K562 (cell line): Measurements from ENCODE around the gene PITPNM1. TPM values are rescaled to one million over a fixed set of nuclear protein-coding genes. Genes with fewer than 3 reads are reported as not detected.
"Not testable (repeated sequence)": the region's sequence is repeated elsewhere in the genome, so short reads cannot be mapped to it uniquely, and the experiment has no call there.

Source experiments
- ATAC-seq: fragments of 200-7000 bp; cut with Tn5 transposase; 3 replicates; pipeline ENCODE4 v1.9.1; 2020; ENCODE audit warnings: moderate library complexity
- BruUV-seq: library from RNA; stranded (reverse); fragments of 400-500 nt; replicated peaks from 2 replicates; lab custom pipeline; 2021; lab: Mats Ljungman, UMichigan
- CTCF ChIA-PET: fragments of 300-600 bp; formaldehyde crosslinking; extraction: SDS; loops from one replicate; lab custom pipeline; 2021; ENCODE audit warnings: low intra/inter-chr PET ratio; lab: Yijun Ruan, JAX
- POLR2A ChIA-PET: fragments of 300-600, 350-650 bp; sonication (Branson Sonifier 250); formaldehyde crosslinking; extraction: SDS; loops from one replicate; lab custom pipeline; 2021; ENCODE audit warnings: antibody characterized with exemption, inconsistent platforms; lab: Yijun Ruan, JAX
- DNase-seq, 4 experiments: peaks; one replicate each; pipeline versions ENCODE4 v3.0.0 to v3.0.0-alpha.2; 2011 to 2018; ENCODE audit warnings: low spot score in 3 of 4, mixed read lengths in 3 of 4; ENCODE audit errors: extremely low read depth in 1 of 4
- FAIRE-seq: peaks from 2 replicates; lab custom pipeline; 2011; peaks lifted over from hg19 to GRCh38; lab: Jason Lieb, UNC
- H2AFZ ChIP-seq: 2 replicates; pipeline ENCODE4 v1.6.0; 2011; ENCODE audit warnings: low read depth, low read length, control low read depth, inconsistent platforms
- H3K27ac ChIP-seq: fragments of 200-600 bp; 3 replicates; pipeline ENCODE4 v1.8.0; 2011; ENCODE audit warnings: low read depth, mild to moderate bottlenecking, control low read depth, inconsistent platforms, low read length, moderate library complexity, mixed read lengths; ENCODE audit errors: extremely low read depth
- H3K27me3 ChIP-seq, 2 experiments: fragments of 300-600 bp in 1 of 2; 2 replicates in 1 of 2; 3 replicates in 1 of 2; pipeline versions ENCODE4 v1.6.0 to v1.8.0; 2011; ENCODE audit warnings: inconsistent platforms in 2 of 2, low read length in 2 of 2, mild to moderate bottlenecking in 1 of 2, mixed read lengths in 1 of 2, moderate library complexity in 1 of 2; ENCODE audit not compliant: control insufficient read depth in 2 of 2, insufficient read depth in 2 of 2
- H3K36me3 ChIP-seq: fragments of 300-600 bp; 3 replicates; pipeline ENCODE4 v1.8.0; 2011; ENCODE audit warnings: mild to moderate bottlenecking, low read length, inconsistent platforms; ENCODE audit not compliant: control insufficient read depth, insufficient read depth
- H3K4me1 ChIP-seq, 2 experiments: fragments of 200-600 bp in 1 of 2; replicated peaks in 1 of 2; 2 replicates in 1 of 2; 3 replicates in 1 of 2; pipeline versions ENCODE4 v1.5.1 to v1.8.0; 2011; ENCODE audit warnings: inconsistent platforms in 2 of 2, low read length in 2 of 2, mild to moderate bottlenecking in 1 of 2, mixed read lengths in 1 of 2, moderate library complexity in 1 of 2; ENCODE audit not compliant: control insufficient read depth in 2 of 2, insufficient read depth in 2 of 2
- H3K4me2 ChIP-seq: 2 replicates; pipeline ENCODE4 v1.6.1; 2011; ENCODE audit warnings: low read length, control low read depth, inconsistent platforms, mixed read lengths; ENCODE audit not compliant: insufficient read depth
- H3K4me3 ChIP-seq: fragments of 200-600 bp; sonication (generic), shearing (Covaris generic); 2 replicates; pipeline ENCODE4 v1.5.1; 2016; ENCODE audit warnings: control low read depth, inconsistent platforms
- H3K79me2 ChIP-seq: fragments of 200-600 bp; 3 replicates; pipeline ENCODE4 v1.8.0; 2011; ENCODE audit warnings: low read length, inconsistent platforms; ENCODE audit not compliant: control insufficient read depth, insufficient read depth
- H3K9ac ChIP-seq, 2 experiments: 2 replicates each; pipeline versions ENCODE4 v1.6.0 to v1.6.1; 2011; ENCODE audit warnings: low read depth in 2 of 2, low read length in 2 of 2, control low read depth in 1 of 2, inconsistent platforms in 1 of 2, mild to moderate bottlenecking in 1 of 2, mixed read lengths in 1 of 2; ENCODE audit not compliant: insufficient read depth in 1 of 2
- H3K9me1 ChIP-seq: one replicate; pipeline ENCODE4 v1.6.0; 2011; ENCODE audit warnings: inconsistent platforms, mild to moderate bottlenecking, low read length, moderate library complexity; ENCODE audit not compliant: control insufficient read depth, insufficient read depth
- H3K9me3 ChIP-seq: replicated peaks from 2 replicates; pipeline ENCODE4 v1.5.1; 2011; ENCODE audit warnings: low read depth, low read length, inconsistent platforms; ENCODE audit not compliant: control insufficient read depth, insufficient read depth
- H4K20me1 ChIP-seq: replicated peaks from 2 replicates; pipeline ENCODE4 v1.6.1; 2011; ENCODE audit warnings: low read length, inconsistent platforms, mixed read lengths; ENCODE audit not compliant: control insufficient read depth, insufficient read depth
- ADNP ChIP-seq: fragments of 200-800 bp; sonication (Bioruptor generic); IDR thresholded peaks from 2 replicates; pipeline ENCODE4 v1.6.1; 2016; ENCODE audit warnings: missing genetic modification characterization, missing compliant biosample characterization
- ARID3A ChIP-seq: IDR thresholded peaks from 2 replicates; pipeline ENCODE4 v1.6.1; 2012; ENCODE audit warnings: low read depth, low read length, improper control_type of control experiment, borderline replicate concordance
- ATF3 ChIP-seq, 2 experiments: fragments of 450-650 bp in 1 of 2; sonication (generic) in 1 of 2; formaldehyde crosslinking in 1 of 2; IDR thresholded peaks in 1 of 2; conservative IDR thresholded peaks in 1 of 2; 2 replicates each; pipeline versions ENCODE4 v1.6.1 to v1.8.1; 2016 to 2023; ENCODE audit warnings: mild to moderate bottlenecking in 2 of 2, moderate library complexity in 2 of 2, inconsistent platforms in 1 of 2, missing genetic modification reagents in 1 of 2
- BCOR ChIP-seq: fragments of 450-650 bp; IDR thresholded peaks from 2 replicates; pipeline ENCODE4 v1.6.1; 2016
- DPF2 ChIP-seq: fragments of 450-650 bp; IDR thresholded peaks from 2 replicates; pipeline ENCODE4 v1.6.1; 2016
- FOSL1 ChIP-seq: fragments of 200-800 bp; sonication (Bioruptor generic); conservative IDR thresholded peaks from 2 replicates; pipeline ENCODE4 v1.6.1; 2016; ENCODE audit warnings: missing genetic modification characterization, missing compliant biosample characterization
- JUND ChIP-seq, 2 experiments: IDR thresholded peaks; 2 replicates in 1 of 2; 3 replicates in 1 of 2; pipeline ENCODE4 v1.6.1; 2011; ENCODE audit warnings: borderline replicate concordance in 2 of 2, low read depth in 2 of 2, low read length in 2 of 2, improper control_type of control experiment in 1 of 2, missing biosample characterization in 1 of 2, missing genetic modification characterization in 1 of 2, missing genetic modification reagents in 1 of 2
- KDM1A ChIP-seq, 2 experiments: fragments of 450-650 bp; IDR thresholded peaks; 2 replicates each; pipeline ENCODE4 v1.6.1; 2016; ENCODE audit warnings: mild to moderate bottlenecking in 2 of 2
- PML ChIP-seq: IDR thresholded peaks from 2 replicates; pipeline ENCODE4 v1.6.1; 2012; ENCODE audit warnings: low read length, inconsistent platforms
- ZNF121 ChIP-seq: sonication (generic); formaldehyde crosslinking; conservative IDR thresholded peaks from 2 replicates; pipeline ENCODE4 v1.8.0; 2022; ENCODE audit warnings: missing genetic modification reagents
- ZNF384 ChIP-seq: IDR thresholded peaks from 2 replicates; pipeline ENCODE4 v1.6.1; 2012; ENCODE audit warnings: low read depth, low read length, improper control_type of control experiment
- WGBS: fragments of 100-300 bp; shearing (Covaris generic); methylation state at CpG from one replicate; pipeline ENCODE4 v1.1.6; 2016; ENCODE audit warnings: low coverage, mixed read lengths; ENCODE audit not compliant: insufficient coverage; ENCODE audit errors: missing lambda C conversion rate; 5-methylcytosine and 5-hydroxymethylcytosine counted together
- in situ Hi-C: fragments of 300-500 bp; cut with MboI; formaldehyde crosslinking; loops from 4 replicates; pipeline ENCODE4 v1.15.0; 2018; ENCODE audit warnings: inconsistent platforms, mixed read lengths
- intact Hi-C: fragments of 100-400 bp; cut with micrococcal nuclease; formaldehyde crosslinking; loops from 2 replicates; pipeline ENCODE4 v1.14.2; 2022
- polyA plus RNA-seq, 8 experiments: library from polyadenylated mRNA; depleted of rRNA in 4 of 8; stranded (reverse) in 5 of 8; unstranded in 3 of 8; fragments of >200 nt; fragmentation: Nextera tagmentation in 2 of 8; fragmentation: Illumina TruSeq in 1 of 8; extraction: Ambion mirVana in 2 of 8; extraction: Trizol in 1 of 8; gene quantifications; 2 replicates each; pipeline versions ENCODE4 v1.2.1 to v1.2.3, GENCODE V29; 2011 to 2014; ENCODE audit warnings: inconsistent platforms in 1 of 8, missing spikeins in 1 of 8
- total RNA-seq, 7 experiments: library from RNA; depleted of rRNA in 6 of 7; stranded (reverse); fragments of >200 nt in 6 of 7; fragmentation: Illumina TruSeq in 2 of 7; extraction: Trizol in 2 of 7; gene quantifications; 2 replicates each; pipeline versions ENCODE4 v1.2.1 to v1.2.3, GENCODE V29; 2011 to 2021; ENCODE audit warnings: low replicate concordance in 1 of 7

The PITPNM1 gene
- total and polyA plus RNA-seq, 9 of the 15 experiments (the other 6 are each of a cell fraction or from before 2014, with no cell fraction given) = 0.11 to 53.7 (median 16.0) TPM

GRCh38 chr11:67466367-67466766 lies 38.8 kb downstream of the PITPNM1 start (continued):
- TF ChIP-seq ARID3A = no peak

- H3K4me1 ChIP-seq = peaks cover 20 to 56% of the 10 kb centered on the region in 2 experiments; a peak in 4 of 5 replicates
- peak overlapping the region; percentile 86; the same call in 2 of the 3 replicates for H3K27ac ChIP-seq
- DNase-seq; in situ Hi-C loops; FAIRE-seq; H4K20me1 ChIP-seq; ATAC-seq; H2AFZ ChIP-seq; H3K36me3 ChIP-seq; H3K9me1 ChIP-seq; H3K9me3 ChIP-seq; BruUV-seq; H3K27me3 ChIP-seq; TF ChIP-seq ATF3 (CRISPR knock-in tag; conservative IDR thresholded peaks at IDR 0.05): not testable (repeated sequence)
- 28% methylated on average over 2 of the region's 2 CpGs for WGBS
- intact Hi-C loops = loop anchor here (5.0 kb wide), 1 partner anchor 43 kb away; no protein-coding TSS in a partner anchor
- H3K9ac ChIP-seq = peak overlapping the region; percentile 78 to 95
- peak overlapping the region; percentile 75 for H3K4me3 ChIP-seq
- CTCF ChIA-PET = interaction anchor here (0.6 kb wide), 1 partner anchor 1651 kb away, joined by 4 read pairs; no protein-coding TSS in a partner anchor
- POLR2A ChIA-PET = interaction anchor here (0.5 to 0.9 kb wide), 6 partner anchors 11 to 179 kb away, joined by 3 to 5 read pairs (median 4); no protein-coding TSS in a partner anchor
- H3K79me2 ChIP-seq = peaks cover 12% of the 10 kb centered on the region
- TF ChIP-seq FOSL1 (tag) (peak; percentile 68), ATF3 (IDR thresholded peaks at IDR 0.05) (peak; percentile 57), DPF2 (0 out of 2 replicates have a peak, but pooled peaks have one; percentile 24), ZNF121 (CRISPR knock-in tag) (peak; percentile 54), BCOR (peak; percentile 50; the same call in 1 of the 2 replicates), JUND (IDR thresholded peaks at IDR 0.05; ENCODE audit: borderline replicate concordance, low read depth, low read length) (peak; percentile 27; the same call in 1 of the 2 replicates), JUND (tag; IDR thresholded peaks at IDR 0.05; ENCODE audit: borderline replicate concordance, low read depth, low read length) (0 out of 3 replicates have a peak, but pooled peaks have one; percentile 21), KDM1A (IDR thresholded peaks at IDR 0.05) (peak; percentile 9 to 27; a peak in 1 of 4 replicates), PML (0 out of 2 replicates have a peak, but pooled peaks have one; percentile 3), ADNP (tag) (peak; percentile 83), ZNF384 (peak; percentile 55; the same call in 1 of the 2 replicates)
- peak overlapping the region; percentile 93 for H3K4me2 ChIP-seq
These were observed 39.6 kb downstream of the PITPNM1 start for GRCh38 chr11:67465530-67465929.
